Measurements from ENCODE around the gene ZIC5. TPM values are rescaled to one million over a fixed set of nuclear protein-coding genes. Genes with fewer than 3 reads are reported as not detected.

ZIC5 gene
- total RNA-seq, 3 donors from 2014 or later, result not detected

GRCh38 chr13:99974296-99974938 is 2.9 kb upstream of the ZIC5 start:
- H3K9me3 Mint-ChIP-seq, result peaks cover 16% of the 10 kb centered on the region
- H3K36me3 Mint-ChIP-seq (ENCODE audit: insufficient read depth), result no peaks in the 10 kb centered on the region
- peaks cover 81% of the 10 kb centered on the region for H3K27me3 Mint-ChIP-seq (ENCODE audit: low read depth)
- peaks cover 9% of the 10 kb centered on the region for H3K4me1 Mint-ChIP-seq (ENCODE audit: low read depth)
- no peak overlapping the region for H3K4me3 Mint-ChIP-seq
- no peak for ATAC-seq
- DNase-seq, result no peak

- H3K4me3 Mint-ChIP-seq, result no peak overlapping the region
- peaks cover 83% of the 10 kb centered on the region for H3K27me3 Mint-ChIP-seq (ENCODE audit: low read depth)
- H3K9me3 Mint-ChIP-seq, result peaks cover 16% of the 10 kb centered on the region
- peaks cover 2% of the 10 kb centered on the region for H3K36me3 Mint-ChIP-seq (ENCODE audit: insufficient read depth)
- peaks cover 14% of the 10 kb centered on the region for H3K4me1 Mint-ChIP-seq (ENCODE audit: low read depth)
- ATAC-seq (no peak), DNase-seq (no peak)
Observed at GRCh38 chr13:99973808-99974185, 2.2 kb upstream of the ZIC5 start.

- Mint-ChIP-seq H3K27me3 (ENCODE audit: low read depth) (peaks cover 79% of the 10 kb centered on the region), H3K9me3 (peaks cover 16% of the 10 kb centered on the region), H3K4me3 (no peak overlapping the region), H3K4me1 (ENCODE audit: low read depth) (peaks cover 11% of the 10 kb centered on the region), H3K36me3 (ENCODE audit: insufficient read depth) (peaks cover 2% of the 10 kb centered on the region)
- no peak for DNase-seq
- no peak for ATAC-seq
Observed at GRCh38 chr13:99973163-99973807, 1.7 kb upstream of the ZIC5 start.

- DNase-seq (no peak), ATAC-seq (no peak)
- Mint-ChIP-seq H3K36me3 (ENCODE audit: insufficient read depth) (peaks cover 2% of the 10 kb centered on the region), H3K27me3 (ENCODE audit: low read depth) (peaks cover 76% of the 10 kb centered on the region), H3K9me3 (peaks cover 18% of the 10 kb centered on the region), H3K4me3 (peak overlapping the region; percentile 11), H3K4me1 (ENCODE audit: low read depth) (peaks cover 18% of the 10 kb centered on the region)
Observed at GRCh38 chr13:99972190-99972731, 694 bp upstream of the ZIC5 start.

GRCh38 chr13:99970651-99971575 is 654 bp downstream of the ZIC5 start:
- Mint-ChIP-seq H3K4me1 (ENCODE audit: low read depth) (peaks cover 18% of the 10 kb centered on the region), H3K9me3 (peaks cover 16% of the 10 kb centered on the region), H3K27me3 (ENCODE audit: low read depth) (peaks cover 74% of the 10 kb centered on the region), H3K4me3 (no peak overlapping the region), H3K36me3 (ENCODE audit: insufficient read depth) (peaks cover 2% of the 10 kb centered on the region)
- DNase-seq, result no peak
- ATAC-seq, result peak; percentile 41 to 42

- Mint-ChIP-seq H3K36me3 (ENCODE audit: insufficient read depth) (peaks cover 2% of the 10 kb centered on the region), H3K4me1 (ENCODE audit: low read depth) (peaks cover 18% of the 10 kb centered on the region), H3K9me3 (peaks cover 16% of the 10 kb centered on the region), H3K27me3 (ENCODE audit: low read depth) (peaks cover 73% of the 10 kb centered on the region), H3K4me3 (peak overlapping the region; percentile 73)
- ATAC-seq (peak; percentile 36 to 46), DNase-seq (peak; percentile 52)
Observed at GRCh38 chr13:99969919-99970650, 1.5 kb downstream of the ZIC5 start.

- Mint-ChIP-seq H3K27me3 (ENCODE audit: low read depth) (peaks cover 67% of the 10 kb centered on the region), H3K9me3 (peaks cover 16% of the 10 kb centered on the region), H3K4me1 (ENCODE audit: low read depth) (peaks cover 18% of the 10 kb centered on the region), H3K36me3 (ENCODE audit: insufficient read depth) (peaks cover 2% of the 10 kb centered on the region), H3K4me3 (peak overlapping the region; percentile 73)
- DNase-seq (no peak), ATAC-seq (no peak)
Observed at GRCh38 chr13:99969453-99969918, 2.1 kb downstream of the ZIC5 start.

GRCh38 chr13:99968521-99969452 is 2.8 kb downstream of the ZIC5 start:
- DNase-seq (no peak), ATAC-seq (no peak)
- Mint-ChIP-seq H3K4me1 (ENCODE audit: low read depth) (peaks cover 18% of the 10 kb centered on the region), H3K27me3 (ENCODE audit: low read depth) (peaks cover 65% of the 10 kb centered on the region), H3K9me3 (peaks cover 16% of the 10 kb centered on the region), H3K4me3 (peak overlapping the region; percentile 72), H3K36me3 (ENCODE audit: insufficient read depth) (peaks cover 2% of the 10 kb centered on the region)

- Mint-ChIP-seq H3K4me3 (peak overlapping the region; percentile 37), H3K36me3 (ENCODE audit: insufficient read depth) (peaks cover 2% of the 10 kb centered on the region), H3K9me3 (peaks cover 9% of the 10 kb centered on the region), H3K27me3 (ENCODE audit: low read depth) (peaks cover 59% of the 10 kb centered on the region), H3K4me1 (ENCODE audit: low read depth) (peaks cover 18% of the 10 kb centered on the region)
- no peak for DNase-seq
- no peak for ATAC-seq
Observed at GRCh38 chr13:99967869-99968520, 3.6 kb downstream of the ZIC5 start.

- Mint-ChIP-seq H3K4me3 (no peak overlapping the region), H3K36me3 (ENCODE audit: insufficient read depth) (peaks cover 2% of the 10 kb centered on the region), H3K27me3 (ENCODE audit: low read depth) (peaks cover 58% of the 10 kb centered on the region), H3K9me3 (peaks cover 7% of the 10 kb centered on the region), H3K4me1 (ENCODE audit: low read depth) (peaks cover 18% of the 10 kb centered on the region)
- DNase-seq, result no peak
- ATAC-seq, result no peak
Observed at GRCh38 chr13:99967498-99967868, 4.1 kb downstream of the ZIC5 start.

GRCh38 chr13:99966064-99966805 is 5.3 kb downstream of the ZIC5 start:
- DNase-seq, result no peak
- no peak overlapping the region for H3K4me3 Mint-ChIP-seq
- H3K27me3 Mint-ChIP-seq (ENCODE audit: low read depth), result peaks cover 62% of the 10 kb centered on the region
- peaks cover 3% of the 10 kb centered on the region for H3K9me3 Mint-ChIP-seq
- peaks cover 16% of the 10 kb centered on the region for H3K4me1 Mint-ChIP-seq (ENCODE audit: low read depth)
- peaks cover 2% of the 10 kb centered on the region for H3K36me3 Mint-ChIP-seq (ENCODE audit: insufficient read depth)
- no peak for ATAC-seq

Measured in activated T-cell treated with anti-CD3 and anti-CD28 coated beads, Interleukin-2, amount 50 U/mL, for 4 hours (primary cell).